ENCODE results near the gene CFAP45.

Gene CFAP45

GRCh38 chr1:159925719-159926078, 25.7 kb upstream of the CFAP45 start:
- TF ChIP-seq CTCF (IDR thresholded peaks at IDR 0.05; ENCODE audit: insufficient read depth, missing control alignments) = no peak
- DNase-seq (ENCODE audit: insufficient read length, low spot score) (no peak), FAIRE-seq (no peak)

DNA sequence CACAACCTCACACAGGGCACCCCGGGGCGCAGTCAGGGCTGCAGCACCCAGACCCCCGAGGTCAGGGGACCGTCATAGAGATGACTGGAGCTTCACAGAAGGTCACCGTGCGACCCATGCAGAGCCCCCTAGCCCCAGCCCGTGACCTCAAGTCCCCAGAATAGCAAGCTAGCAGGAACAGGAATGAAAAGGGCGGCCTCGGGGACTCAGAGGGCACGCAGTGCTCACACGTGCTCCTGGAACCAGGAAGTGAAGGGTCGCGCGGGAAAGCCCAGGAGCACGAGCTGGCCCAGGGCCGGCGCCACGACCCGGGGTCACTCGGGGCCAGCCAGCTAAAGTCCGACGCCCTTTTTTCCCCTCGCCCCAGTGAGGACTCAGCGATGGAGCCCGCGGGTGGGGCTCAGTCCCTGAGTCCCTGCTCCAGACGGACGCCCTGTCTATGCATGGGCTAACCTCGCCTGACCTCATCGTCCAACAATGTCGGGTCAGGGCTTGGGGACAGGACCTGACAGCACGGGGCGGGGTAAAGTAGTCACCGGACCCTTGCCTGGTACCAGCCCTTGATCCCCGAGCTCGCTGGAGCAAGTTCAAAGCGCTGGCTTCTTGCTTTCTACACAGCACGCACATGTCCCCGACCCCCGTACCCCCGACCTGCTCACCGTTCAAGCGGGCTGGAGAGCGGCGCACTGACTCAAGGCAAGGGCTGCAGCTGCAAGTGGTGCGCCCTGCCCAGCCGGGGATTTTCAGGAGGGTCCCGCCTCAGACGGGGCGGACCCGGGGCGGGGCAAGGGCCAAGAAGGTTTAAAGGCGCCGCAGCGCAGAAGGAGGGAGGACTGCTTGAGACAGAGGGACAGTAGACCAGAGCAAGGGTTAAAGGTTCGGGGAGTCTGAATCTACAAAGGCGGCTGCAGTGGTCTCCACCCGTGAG, 25.1 kb upstream of the CFAP45 start, which contains the start of gene TAGLN2:
TAGLN2 (minus strand) TSS at position 717 of the 928 bp plus-strand sequence. CDS start 4,998 bp downstream, outside the sequence.
- DNase-seq (ENCODE audit: insufficient read length, low spot score) (peak; percentile 99), FAIRE-seq (no peak)
- TF ChIP-seq CTCF (IDR thresholded peaks at IDR 0.05; ENCODE audit: insufficient read depth, missing control alignments) = no peak

GRCh38 chr1:159924025-159924790, 24.2 kb upstream of the CFAP45 start:
- TF ChIP-seq CTCF (IDR thresholded peaks at IDR 0.05; ENCODE audit: insufficient read depth, missing control alignments) = no peak
- FAIRE-seq (no peak), DNase-seq (ENCODE audit: insufficient read length, low spot score) (no peak)

DNA sequence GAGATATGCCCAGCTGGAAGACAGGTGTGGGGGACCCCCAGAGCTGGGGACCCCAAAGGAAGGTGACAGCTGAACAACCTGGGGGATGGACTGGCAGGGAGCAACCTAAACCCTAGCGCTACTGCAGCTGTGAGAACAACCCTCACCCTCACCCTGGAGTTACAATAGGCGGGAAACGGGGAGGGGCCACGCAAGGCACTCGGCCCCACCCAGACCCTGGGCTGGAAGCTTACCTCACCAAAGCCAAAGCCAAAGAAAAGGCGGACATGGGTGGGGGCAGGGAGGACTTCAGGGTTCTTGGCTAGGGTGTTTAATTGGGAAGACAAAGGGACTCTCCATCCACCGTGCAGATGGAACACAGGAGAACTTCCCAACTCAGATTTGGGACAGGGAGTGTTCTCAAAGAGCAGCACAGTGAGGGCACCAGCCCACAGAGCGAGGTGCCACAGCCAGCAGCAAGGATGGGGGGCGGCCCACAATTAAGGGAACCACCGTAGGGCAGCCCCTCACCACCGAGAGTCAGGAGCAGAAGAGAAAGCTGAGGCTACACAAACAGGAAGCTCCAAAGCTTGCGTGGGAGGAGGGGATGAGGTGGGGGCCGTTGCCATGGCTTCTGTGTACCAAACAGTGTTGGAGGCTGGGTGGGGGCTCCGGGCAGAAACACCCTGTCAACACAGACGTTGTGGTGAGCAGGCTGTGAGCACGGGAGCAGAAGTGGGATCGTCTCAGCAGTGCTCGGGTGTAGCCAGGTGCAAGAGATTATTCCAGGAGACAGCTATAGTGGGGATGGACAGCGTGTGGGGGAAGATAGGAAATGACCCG, 23.4 kb upstream of the CFAP45 start:
- no peak for TF ChIP-seq CTCF (IDR thresholded peaks at IDR 0.05; ENCODE audit: insufficient read depth, missing control alignments)
- DNase-seq (ENCODE audit: insufficient read length, low spot score) = no peak
- no peak for FAIRE-seq

DNA sequence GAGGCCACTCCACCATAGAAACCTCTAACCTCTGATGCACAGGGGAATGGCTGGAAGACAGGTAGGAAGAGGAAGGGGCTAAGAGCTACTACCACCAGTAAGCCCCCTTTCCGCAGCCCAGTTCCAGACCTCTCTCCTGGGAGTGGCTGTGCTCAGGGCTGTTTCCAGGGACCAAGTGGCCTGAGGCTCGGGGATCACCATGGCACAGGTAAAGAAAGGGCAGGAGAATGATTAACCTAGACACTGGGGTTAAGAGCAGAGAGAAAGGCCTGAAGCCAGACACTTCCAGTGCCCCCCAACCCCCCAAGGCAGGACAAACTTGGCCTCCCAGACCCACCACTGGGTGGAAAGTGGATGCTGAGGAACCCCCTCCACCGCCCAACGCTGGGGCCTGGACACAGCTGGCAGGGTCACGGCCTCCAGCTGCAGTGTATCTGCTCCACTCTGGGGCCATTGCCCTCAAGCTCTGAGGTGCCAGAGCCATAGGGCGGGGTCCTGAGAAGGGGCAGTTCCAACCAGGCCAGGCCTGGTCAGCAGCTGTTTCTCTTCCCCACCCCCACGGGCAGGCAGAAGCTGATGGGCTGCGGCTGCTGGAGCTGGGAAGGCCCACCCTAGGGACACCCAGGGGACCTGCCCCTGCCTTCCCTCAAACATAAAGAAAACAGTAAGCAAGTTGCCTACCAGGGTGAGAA, 22.7 kb upstream of the CFAP45 start:
- FAIRE-seq = no peak
- no peak for TF ChIP-seq CTCF (IDR thresholded peaks at IDR 0.05; ENCODE audit: insufficient read depth, missing control alignments)
- DNase-seq (ENCODE audit: insufficient read length, low spot score) = no peak

GRCh38 chr1:159921700-159922504, 21.9 kb upstream of the CFAP45 start:
- TF ChIP-seq CTCF (IDR thresholded peaks at IDR 0.05; ENCODE audit: insufficient read depth, missing control alignments) = no peak
- DNase-seq (ENCODE audit: insufficient read length, low spot score) (no peak), FAIRE-seq (no peak)
